Neuronal stem cell (in vitro differentiated cells): ENCODE measurements around the gene FGF1.

Source experiments
- DNase-seq: peaks from one replicate; pipeline ENCODE4 v3.0.0-alpha.2; 2013; ENCODE audit warnings: low spot score
- H2AFZ ChIP-seq: one replicate; pipeline ENCODE4 v1.6.1; 2013; ENCODE audit warnings: mild to moderate bottlenecking, low read length, inconsistent platforms
- H2AK5ac ChIP-seq: 2 replicates; pipeline ENCODE4 v1.6.1; 2013; ENCODE audit warnings: low read depth, mild to moderate bottlenecking, inconsistent platforms, low read length, moderate library complexity, mixed read lengths
- H2BK120ac ChIP-seq: 2 replicates; pipeline ENCODE4 v1.6.1; 2013; ENCODE audit warnings: low read depth, mild to moderate bottlenecking, inconsistent platforms, low read length, moderate library complexity, mixed read lengths
- H2BK12ac ChIP-seq: one replicate; pipeline ENCODE4 v1.6.1; 2013; ENCODE audit warnings: low read length, inconsistent platforms
- H2BK15ac ChIP-seq: 2 replicates; pipeline ENCODE4 v1.6.1; 2013; ENCODE audit warnings: mild to moderate bottlenecking, low read length, inconsistent platforms, mixed read lengths
- H2BK5ac ChIP-seq: one replicate; pipeline ENCODE4 v1.6.1; 2013; ENCODE audit warnings: inconsistent platforms, mild to moderate bottlenecking, low read length, moderate library complexity
- H3K14ac ChIP-seq: one replicate; pipeline ENCODE4 v1.6.1; 2013; ENCODE audit warnings: low read length, inconsistent platforms
- H3K18ac ChIP-seq: 2 replicates; pipeline ENCODE4 v1.6.1; 2013; ENCODE audit warnings: low read length, inconsistent platforms
- H3K23ac ChIP-seq: 2 replicates; pipeline ENCODE4 v1.6.1; 2013; ENCODE audit warnings: low read depth, mild to moderate bottlenecking, mixed read lengths, low read length, inconsistent platforms; ENCODE audit not compliant: poor library complexity
- H3K27ac ChIP-seq: replicated peaks from 3 replicates; pipeline ENCODE4 v1.5.1; 2013; ENCODE audit warnings: low read length, inconsistent platforms
- H3K27me3 ChIP-seq, 3 experiments: 2 replicates each; pipeline ENCODE4 v1.6.1; 2013; ENCODE audit warnings: low read length in 3 of 3, mild to moderate bottlenecking in 2 of 3, inconsistent platforms in 1 of 3, low read depth in 1 of 3, mixed read lengths in 1 of 3, moderate library complexity in 1 of 3; ENCODE audit not compliant: control insufficient read depth in 3 of 3, insufficient read depth in 3 of 3
- H3K36me3 ChIP-seq, 2 donors: replicated peaks in 1 of 2; 2 replicates each; pipeline ENCODE4 v1.6.1; 2013; ENCODE audit warnings: low read length in 2 of 2; ENCODE audit not compliant: control insufficient read depth in 2 of 2, insufficient read depth in 2 of 2
- H3K4ac ChIP-seq: 2 replicates; pipeline ENCODE4 v1.6.1; 2013; ENCODE audit warnings: inconsistent platforms, mild to moderate bottlenecking, low read length, moderate library complexity
- H3K4me1 ChIP-seq, 2 donors: 1 replicate in 1 of 2; 2 replicates in 1 of 2; pipeline ENCODE4 v1.6.1; 2013; ENCODE audit warnings: low read length in 2 of 2, low read depth in 1 of 2; ENCODE audit not compliant: control insufficient read depth in 2 of 2, insufficient read depth in 1 of 2
- H3K4me2 ChIP-seq: one replicate; pipeline ENCODE4 v1.6.1; 2013; ENCODE audit warnings: mild to moderate bottlenecking, low read length, inconsistent platforms; ENCODE audit not compliant: insufficient read depth, poor library complexity, severe bottlenecking
- H3K4me3 ChIP-seq, 2 donors: 2 replicates each; pipeline ENCODE4 v1.5.1; 2013; ENCODE audit warnings: low read length in 2 of 2, mild to moderate bottlenecking in 2 of 2, inconsistent platforms in 1 of 2, moderate library complexity in 1 of 2
- H3K79me1 ChIP-seq: one replicate; pipeline ENCODE4 v1.6.1; 2013; ENCODE audit warnings: low read depth, mild to moderate bottlenecking, inconsistent platforms, low read length, moderate library complexity
- H3K9ac ChIP-seq: one replicate; pipeline ENCODE4 v1.6.1; 2013; ENCODE audit warnings: mild to moderate bottlenecking, low read depth, low read length, inconsistent platforms; ENCODE audit not compliant: poor library complexity
- H3K9me3 ChIP-seq, 2 donors: replicated peaks in 1 of 2; 2 replicates each; pipeline versions ENCODE3 to v1.6.1; 2013; ENCODE audit warnings: low read length in 2 of 2, mild to moderate bottlenecking in 2 of 2, inconsistent platforms in 1 of 2, low read depth in 1 of 2, mixed read lengths in 1 of 2, moderate library complexity in 1 of 2; ENCODE audit not compliant: control insufficient read depth in 2 of 2, insufficient read depth in 1 of 2
- H4K8ac ChIP-seq: one replicate; pipeline ENCODE4 v1.6.1; 2013; ENCODE audit warnings: low read depth, mild to moderate bottlenecking, inconsistent platforms, low read length, moderate library complexity
- H4K91ac ChIP-seq: one replicate; pipeline ENCODE4 v1.6.1; 2013; ENCODE audit warnings: low read length, low read depth, mild to moderate bottlenecking, inconsistent platforms; ENCODE audit not compliant: poor library complexity
- WGBS, 2 donors: extraction: QIAGEN DNeasy Blood & Tissue Kit; methylation state at CpG; one replicate each; pipeline ENCODE4 v1.1.7; 2013; ENCODE audit warnings: missing lambda C conversion rate in 2 of 2, mixed read lengths in 1 of 2; ENCODE audit not compliant: insufficient read length in 2 of 2, insufficient replicate concordance in 1 of 2; ENCODE audit errors: extremely low coverage in 2 of 2; 5-methylcytosine and 5-hydroxymethylcytosine counted together

FGF1 gene

DNA sequence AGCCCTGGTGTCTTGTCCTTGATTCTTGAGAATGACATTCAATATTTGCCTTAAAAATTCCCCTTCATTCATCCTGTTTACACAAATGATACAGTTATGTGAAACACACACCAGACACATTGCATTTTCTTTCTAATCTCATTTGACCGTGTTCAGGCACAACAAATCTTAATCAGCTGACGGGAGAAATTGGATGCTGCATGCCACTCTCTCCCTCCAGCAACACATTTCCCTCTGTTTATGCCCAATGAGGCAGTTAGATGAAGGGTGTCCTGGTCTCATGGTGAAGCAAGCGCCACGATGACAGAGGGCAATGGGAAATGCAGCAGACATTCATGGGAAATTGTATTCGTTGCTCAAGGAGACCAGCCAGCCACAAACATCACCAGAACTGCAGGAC lies 3.2 kb upstream of the FGF1 start:
- peak overlapping the region; percentile 69 for H2BK15ac ChIP-seq
- no peak overlapping the region for H2BK120ac ChIP-seq
- peaks cover 24 to 27% of the 10 kb centered on the region in 2 donors for H3K4me1 ChIP-seq
- H4K8ac ChIP-seq, result no peak overlapping the region
- H3K4me2 ChIP-seq, result no peak overlapping the region
- no peak for DNase-seq
- no CpG with 5 or more reads among the region's 5 CpGs for WGBS, 2 donors
- no peaks in the 10 kb centered on the region for H3K36me3 ChIP-seq
- H3K27ac ChIP-seq, result no peak overlapping the region
- H4K91ac ChIP-seq, result no peak overlapping the region
- H3K27me3 ChIP-seq, result no peaks in the 10 kb centered on the region
- H3K79me1 ChIP-seq, result no peaks in the 10 kb centered on the region
- no peak overlapping the region for H3K4ac ChIP-seq
- H2AK5ac ChIP-seq, result no peak overlapping the region
- no peak overlapping the region for H2BK5ac ChIP-seq
- no peaks in the 10 kb centered on the region for H3K9me3 ChIP-seq
- H2AFZ ChIP-seq, result no peak overlapping the region
- H3K18ac ChIP-seq, result no peak overlapping the region
- H3K9ac ChIP-seq, result peak overlapping the region; percentile 61
- H3K23ac ChIP-seq, result no peak overlapping the region
- no peak overlapping the region for H2BK12ac ChIP-seq
- no peak overlapping the region for H3K4me3 ChIP-seq
- H3K14ac ChIP-seq, result no peak overlapping the region

DNA sequence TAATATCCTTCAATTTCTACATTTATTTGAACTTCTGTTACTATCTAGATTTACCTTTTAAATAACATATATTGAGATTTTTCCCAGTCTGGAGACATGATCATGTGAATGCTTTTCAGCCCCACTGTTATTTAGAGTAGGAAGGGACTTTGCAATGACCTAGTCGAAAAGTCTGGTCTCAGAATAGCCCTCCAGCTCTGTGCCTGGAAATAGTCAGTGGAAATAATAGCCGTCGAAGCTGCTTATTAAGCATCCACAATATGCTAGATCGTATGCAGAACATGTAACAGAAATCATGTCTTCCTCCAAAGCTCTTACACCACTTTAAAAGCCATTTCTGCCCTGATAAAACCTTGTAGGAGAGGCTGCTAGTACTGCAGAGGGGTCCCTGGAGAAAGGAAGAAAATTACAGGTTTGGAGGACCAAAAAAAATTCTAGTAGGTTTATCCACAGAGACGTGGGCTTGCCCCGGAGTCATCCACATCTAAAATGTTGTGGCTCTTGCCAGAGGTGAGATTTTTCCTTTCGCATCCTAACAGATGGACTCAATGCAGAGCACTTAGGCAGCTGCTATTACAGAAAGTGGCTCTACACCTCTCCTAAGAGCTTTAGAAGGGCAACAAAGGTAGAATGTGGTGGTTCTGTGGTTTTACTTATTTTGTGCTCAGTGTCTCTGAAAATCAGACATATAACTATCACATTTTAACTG lies 2.5 kb upstream of the FGF1 start:
- no peak overlapping the region for H3K4ac ChIP-seq
- H2BK15ac ChIP-seq, result no peak overlapping the region
- no peak overlapping the region for H3K18ac ChIP-seq
- H2AFZ ChIP-seq, result no peak overlapping the region
- no peaks in the 10 kb centered on the region for H3K36me3 ChIP-seq
- DNase-seq, result no peak
- H3K27me3 ChIP-seq, result no peaks in the 10 kb centered on the region
- H3K9me3 ChIP-seq, result no peaks in the 10 kb centered on the region
- H3K27ac ChIP-seq, result no peak overlapping the region
- no peak overlapping the region for H3K23ac ChIP-seq
- H3K4me2 ChIP-seq, result no peak overlapping the region
- no CpG with 5 or more reads among the region's 7 CpGs for whole genome bisulfite sequencing, 2 donors
- H4K8ac ChIP-seq, result no peak overlapping the region
- no peak overlapping the region for H4K91ac ChIP-seq
- H2BK12ac ChIP-seq, result no peak overlapping the region
- H2AK5ac ChIP-seq, result no peak overlapping the region
- H2BK5ac ChIP-seq, result no peak overlapping the region
- H3K9ac ChIP-seq, result no peak overlapping the region
- no peaks in the 10 kb centered on the region for H3K79me1 ChIP-seq
- no peak overlapping the region for H2BK120ac ChIP-seq
- no peak overlapping the region for H3K4me3 ChIP-seq
- H3K14ac ChIP-seq, result no peak overlapping the region
- peaks cover 27 to 29% of the 10 kb centered on the region in 2 donors for H3K4me1 ChIP-seq

GRCh38 chr5:142686968-142687367 lies 1.1 kb upstream of the FGF1 start:
- Histone ChIP-seq H3K4ac (no peak overlapping the region), H3K79me1 (no peaks in the 10 kb centered on the region), H3K18ac (no peak overlapping the region), H4K8ac (no peak overlapping the region), H3K9me3 (no peaks in the 10 kb centered on the region), H3K36me3 (no peaks in the 10 kb centered on the region), H4K91ac (no peak overlapping the region), H2BK120ac (no peak overlapping the region), H3K4me1 (peaks cover 28 to 29% of the 10 kb centered on the region in 2 donors), H3K9ac (no peak overlapping the region), H3K14ac (no peak overlapping the region), H2AFZ (no peak overlapping the region), H3K4me3 (no peak overlapping the region), H3K27ac (no peak overlapping the region), H2BK12ac (no peak overlapping the region), H2BK5ac (no peak overlapping the region), H3K4me2 (no peak overlapping the region), H3K27me3 (no peaks in the 10 kb centered on the region), H3K23ac (no peak overlapping the region), H2AK5ac (no peak overlapping the region), H2BK15ac (no peak overlapping the region)
- DNase-seq, result no peak
- WGBS, 2 donors, result no CpG with 5 or more reads among the region's 4 CpGs

DNA sequence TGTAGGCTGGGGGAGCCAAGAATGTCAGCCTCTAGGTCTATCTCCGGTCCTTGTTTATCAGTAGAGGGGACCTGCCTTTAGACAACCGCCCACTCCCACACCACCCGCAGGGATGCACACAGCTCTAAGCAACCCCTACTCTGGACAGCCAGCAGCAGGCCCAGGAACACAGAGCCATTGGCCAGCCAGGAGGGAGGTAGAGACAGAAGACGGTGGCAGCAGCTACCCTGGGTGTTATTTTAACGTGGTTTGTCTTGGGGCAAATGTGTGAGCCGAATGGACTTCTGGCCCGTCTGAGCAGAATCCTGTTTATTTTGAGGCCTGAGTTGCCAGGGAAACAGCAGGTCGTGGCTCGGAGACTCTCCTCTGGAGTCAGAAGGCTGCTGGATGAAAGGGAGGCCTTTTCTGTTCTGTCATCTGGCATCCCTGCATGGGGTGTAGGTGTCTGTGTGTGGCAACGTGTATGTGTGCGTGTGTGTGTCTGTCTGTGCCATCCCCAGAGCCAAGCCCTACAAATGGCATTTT lies 382 bp upstream of the FGF1 start:
- H3K27me3 ChIP-seq, result no peaks in the 10 kb centered on the region
- H2BK120ac ChIP-seq, result no peak overlapping the region
- H3K4ac ChIP-seq, result no peak overlapping the region
- DNase-seq, result no peak
- peak overlapping the region; percentile 57 for H2BK15ac ChIP-seq
- H2BK5ac ChIP-seq, result peak overlapping the region; percentile 14
- H3K14ac ChIP-seq, result peak overlapping the region; percentile 32
- H3K79me1 ChIP-seq, result no peaks in the 10 kb centered on the region
- H2BK12ac ChIP-seq, result peak overlapping the region; percentile 92
- no peaks in the 10 kb centered on the region for H3K36me3 ChIP-seq
- H2AK5ac ChIP-seq, result peak overlapping the region; percentile 22
- H4K91ac ChIP-seq, result peak overlapping the region; percentile 19
- no CpG with 5 or more reads among the region's 11 CpGs for WGBS, 2 donors
- peaks cover 28 to 29% of the 10 kb centered on the region in 2 donors for H3K4me1 ChIP-seq
- H3K23ac ChIP-seq, result peak overlapping the region; percentile 20
- H3K27ac ChIP-seq, result no peak overlapping the region
- no peaks in the 10 kb centered on the region for H3K9me3 ChIP-seq
- H3K9ac ChIP-seq, result no peak overlapping the region
- H3K4me3 ChIP-seq, result no peak overlapping the region
- peak overlapping the region; percentile 87 for H3K18ac ChIP-seq
- H3K4me2 ChIP-seq, result no peak overlapping the region
- no peak overlapping the region for H4K8ac ChIP-seq
- H2AFZ ChIP-seq, result peak overlapping the region; percentile 83
